OCI-LY7 (cell line): ENCODE measurements around the gene CENPU.

Experiments used
- EZH2phosphoT487 ChIP-seq: fragments of 200-600 bp; sonication (generic); IDR thresholded peaks from 2 replicates; pipeline ENCODE4 v1.6.1; 2018; ENCODE audit warnings: low read depth, borderline replicate concordance, mild to moderate bottlenecking, mixed run types, antibody characterized with exemption, low read length, moderate library complexity, mixed read lengths
- TF ChIP-seq, protein P1 (sequence below): fragments of 200-600 bp; sonication (generic); conservative IDR thresholded peaks from 2 replicates; pipeline ENCODE4 v1.5.1; 2014; ENCODE audit warnings: mild to moderate bottlenecking, antibody characterized with exemption, low read length, moderate library complexity, mixed read lengths

- TF ChIP-seq, protein P1, sequence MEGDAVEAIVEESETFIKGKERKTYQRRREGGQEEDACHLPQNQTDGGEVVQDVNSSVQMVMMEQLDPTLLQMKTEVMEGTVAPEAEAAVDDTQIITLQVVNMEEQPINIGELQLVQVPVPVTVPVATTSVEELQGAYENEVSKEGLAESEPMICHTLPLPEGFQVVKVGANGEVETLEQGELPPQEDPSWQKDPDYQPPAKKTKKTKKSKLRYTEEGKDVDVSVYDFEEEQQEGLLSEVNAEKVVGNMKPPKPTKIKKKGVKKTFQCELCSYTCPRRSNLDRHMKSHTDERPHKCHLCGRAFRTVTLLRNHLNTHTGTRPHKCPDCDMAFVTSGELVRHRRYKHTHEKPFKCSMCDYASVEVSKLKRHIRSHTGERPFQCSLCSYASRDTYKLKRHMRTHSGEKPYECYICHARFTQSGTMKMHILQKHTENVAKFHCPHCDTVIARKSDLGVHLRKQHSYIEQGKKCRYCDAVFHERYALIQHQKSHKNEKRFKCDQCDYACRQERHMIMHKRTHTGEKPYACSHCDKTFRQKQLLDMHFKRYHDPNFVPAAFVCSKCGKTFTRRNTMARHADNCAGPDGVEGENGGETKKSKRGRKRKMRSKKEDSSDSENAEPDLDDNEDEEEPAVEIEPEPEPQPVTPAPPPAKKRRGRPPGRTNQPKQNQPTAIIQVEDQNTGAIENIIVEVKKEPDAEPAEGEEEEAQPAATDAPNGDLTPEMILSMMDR: no peak
- no peak for TF ChIP-seq EZH2phosphoT487
Measured at GRCh38 chr4:184668511-184669114, 65.3 kb downstream of the CENPU start.
